Kidney (tissue), 14 donors: ENCODE results near the gene ESR2. TPM values are rescaled to one million over a fixed set of nuclear protein-coding genes. Genes with fewer than 3 reads are reported as not detected.

Source experiments
- DNase-seq, 5 donors: peaks; one replicate each; pipeline ENCODE4 v3.0.0-alpha.2; 2013 to 2020
- FAIRE-seq: peaks from 2 replicates; lab custom pipeline; 2012; peaks lifted over from hg19 to GRCh38; lab: Jason Lieb, UNC
- H3K27ac ChIP-seq, 2 donors: one replicate each; pipeline ENCODE4 v1.7.0; 2013; ENCODE audit warnings: low read depth in 2 of 2, low read length in 2 of 2, inconsistent platforms in 1 of 2
- H3K27me3 ChIP-seq: one replicate; pipeline ENCODE4 v1.7.1; 2013; ENCODE audit warnings: low read length, inconsistent platforms; ENCODE audit not compliant: control insufficient read depth, insufficient read depth
- H3K36me3 ChIP-seq, 3 donors: one replicate each; pipeline versions ENCODE4 v1.7.0 to v1.7.1; 2013; ENCODE audit warnings: low read length in 3 of 3, control low read depth in 1 of 3, inconsistent platforms in 1 of 3; ENCODE audit not compliant: insufficient read depth in 3 of 3, control insufficient read depth in 2 of 3
- H3K4me1 ChIP-seq, 3 donors: one replicate each; pipeline versions ENCODE4 v1.7.0 to v1.7.1; 2013; ENCODE audit warnings: low read length in 3 of 3, inconsistent platforms in 1 of 3, low read depth in 1 of 3; ENCODE audit not compliant: control insufficient read depth in 2 of 3, insufficient read depth in 2 of 3
- H3K4me3 ChIP-seq, 3 donors: one replicate each; pipeline versions ENCODE4 v1.7.0 to v1.8.1; 2013; ENCODE audit warnings: low read length in 3 of 3, control low read depth in 1 of 3, inconsistent platforms in 1 of 3
- H3K9ac ChIP-seq, 3 donors: one replicate each; pipeline versions ENCODE4 v1.7.0 to v1.7.1; 2013; ENCODE audit warnings: low read length in 3 of 3, control low read depth in 1 of 3, inconsistent platforms in 1 of 3
- H3K9me3 ChIP-seq, 3 donors: one replicate each; pipeline versions ENCODE4 v1.7.0 to v1.7.1; 2013; ENCODE audit warnings: low read length in 3 of 3, control low read depth in 1 of 3, inconsistent platforms in 1 of 3; ENCODE audit not compliant: control insufficient read depth in 2 of 3, insufficient read depth in 1 of 3
- CTCF ChIP-seq: IDR thresholded peaks from 3 replicates; pipeline ENCODE4 v1.5.1; 2012; ENCODE audit warnings: mild to moderate bottlenecking, moderate library complexity, borderline replicate concordance; ENCODE audit not compliant: insufficient read depth; ENCODE audit errors: extremely low read depth
- intact Hi-C: fragments of 100-400 bp; cut with DNase I; formaldehyde crosslinking; loops from one replicate; pipeline ENCODE4 v1.11.1; 2022
- polyA plus RNA-seq: library from polyadenylated mRNA; stranded (reverse); fragments of 350-450 nt; fragmentation: Illumina TruSeq; extraction: RNeasy Lipid Tissue Mini Kit (QIAGEN cat#74804); gene quantifications from one replicate; pipeline ENCODE4 v1.2.3, GENCODE V29; 2014; ENCODE audit warnings: low read depth, low replicate concordance; ENCODE audit not compliant: insufficient read depth
- total RNA-seq: library from RNA; stranded (reverse); fragmentation: NEBNext Ultra II Directional; extraction: Animal tissue kit (Norgen Biotek cat#: 25700); gene quantifications from one replicate; pipeline ENCODE4 v1.2.1, GENCODE V29; 2021
- donor health status: control.
- donor health status: control.
- donor health status: control.
- donor health status: control.
- donor health status: control.
- donor health status: DM: yes; HTN: yes; CAD: no.
- donor health status: Normal renal cell carcinoma (clear cell type).

ESR2 gene
- total and polyA plus RNA-seq, 2 donors from 2014 or later, result 2.5 TPM; not detected in 1

GRCh38 chr14:64088647-64088964 is 205.6 kb downstream of the ESR2 start:
- no peaks in the 10 kb centered on the region for H3K9me3 ChIP-seq
- DNase-seq (no peak), FAIRE-seq (no peak)
- H3K9ac ChIP-seq, result no peak overlapping the region
- H3K27ac ChIP-seq, result no peak overlapping the region
- peaks cover 7 to 16% (median 14%) of the 10 kb centered on the region in 3 donors for H3K36me3 ChIP-seq
- no peak for TF ChIP-seq CTCF
- H3K4me3 ChIP-seq, result no peak overlapping the region
- H3K27me3 ChIP-seq, result no peaks in the 10 kb centered on the region
- peaks cover 0 to 21% (median 4%) of the 10 kb centered on the region in 3 donors for H3K4me1 ChIP-seq
- intact Hi-C loops, result no loop called here

- intact Hi-C loops, result no loop called here
- no peaks in the 10 kb centered on the region for H3K4me1 ChIP-seq
- no peaks in the 10 kb centered on the region for H3K9me3 ChIP-seq
- peaks cover 4 to 39% (median 22%) of the 10 kb centered on the region in 3 donors for H3K36me3 ChIP-seq
- no peak overlapping the region for H3K27ac ChIP-seq
- TF ChIP-seq CTCF, result no peak
- H3K9ac ChIP-seq, result no peak overlapping the region
- H3K27me3 ChIP-seq, result no peaks in the 10 kb centered on the region
- DNase-seq (no peak), FAIRE-seq (no peak)
- no peak overlapping the region for H3K4me3 ChIP-seq
Observed at GRCh38 chr14:64082837-64083236, 211.3 kb downstream of the ESR2 start.

- FAIRE-seq, result no peak
- DNase-seq, result no peak
- no peak for TF ChIP-seq CTCF
- Histone ChIP-seq H3K4me3 (no peak overlapping the region), H3K4me1 (no peaks in the 10 kb centered on the region), H3K9me3 (no peaks in the 10 kb centered on the region), H3K36me3 (peaks cover 4 to 39% (median 22%) of the 10 kb centered on the region in 3 donors), H3K27me3 (no peaks in the 10 kb centered on the region), H3K27ac (no peak overlapping the region), H3K9ac (no peak overlapping the region)
- intact Hi-C loops, result no loop called here
Observed at GRCh38 chr14:64081174-64081746, 212.9 kb downstream of the ESR2 start.

GRCh38 chr14:64080452-64080851 is 213.7 kb downstream of the ESR2 start:
- intact Hi-C loops, result no loop called here
- DNase-seq (no peak), FAIRE-seq (no peak)
- Histone ChIP-seq H3K27me3 (no peaks in the 10 kb centered on the region), H3K4me3 (no peak overlapping the region), H3K9ac (no peak overlapping the region), H3K36me3 (peaks cover 4 to 46% (median 22%) of the 10 kb centered on the region in 3 donors), H3K9me3 (no peaks in the 10 kb centered on the region), H3K27ac (no peak overlapping the region), H3K4me1 (no peaks in the 10 kb centered on the region)
- no peak for TF ChIP-seq CTCF
